ELR (cell line): ENCODE measurements around the gene PLCB1.

ENCODE experiments used
- DNase-seq: peaks from one replicate; pipeline ENCODE4 v3.0.0-alpha.2; 2015; ENCODE audit warnings: low read depth

Gene PLCB1

GRCh38 chr20:8507231-8507630 is 375.2 kb downstream of the PLCB1 start:
- no peak for DNase-seq

GRCh38 chr20:8509809-8510208 is 377.7 kb downstream of the PLCB1 start:
- no peak for DNase-seq

- DNase-seq = no peak
Observed at GRCh38 chr20:8510808-8511207, 378.7 kb downstream of the PLCB1 start.

- DNase-seq = no peak
Observed at GRCh38 chr20:8512003-8512402, 379.9 kb downstream of the PLCB1 start.

GRCh38 chr20:8515810-8516435 is 383.9 kb downstream of the PLCB1 start:
- no peak for DNase-seq

- DNase-seq = no peak
Observed at GRCh38 chr20:8518878-8519277, 386.8 kb downstream of the PLCB1 start.

- no peak for DNase-seq
Observed at GRCh38 chr20:8519887-8520286, 387.8 kb downstream of the PLCB1 start.

GRCh38 chr20:8522168-8522567 is 390.1 kb downstream of the PLCB1 start:
- no peak for DNase-seq

GRCh38 chr20:8523684-8524083 is 391.6 kb downstream of the PLCB1 start:
- DNase-seq = no peak

GRCh38 chr20:8524101-8525016 is 392.3 kb downstream of the PLCB1 start:
- no peak for DNase-seq

GRCh38 chr20:8525017-8525343 is 392.9 kb downstream of the PLCB1 start:
- DNase-seq = no peak

- no peak for DNase-seq
Observed at GRCh38 chr20:8526610-8527009, 394.5 kb downstream of the PLCB1 start.

- DNase-seq = peak; percentile 67
Observed at GRCh38 chr20:8527998-8528723, 396.1 kb downstream of the PLCB1 start.

GRCh38 chr20:8530022-8530421 is 398.0 kb downstream of the PLCB1 start:
- peak; percentile 3 for DNase-seq

GRCh38 chr20:8532169-8532568 is 400.1 kb downstream of the PLCB1 start:
- no peak for DNase-seq

GRCh38 chr20:8534368-8535160 is 402.5 kb downstream of the PLCB1 start:
- no peak for DNase-seq

GRCh38 chr20:8535403-8536261 is 403.6 kb downstream of the PLCB1 start:
- peak; percentile 42 for DNase-seq

GRCh38 chr20:8536262-8536618 is 404.2 kb downstream of the PLCB1 start:
- no peak for DNase-seq

- no peak for DNase-seq
Observed at GRCh38 chr20:8540466-8540865, 408.4 kb downstream of the PLCB1 start.

- DNase-seq = no peak
Observed at GRCh38 chr20:8542110-8542486, 410.0 kb downstream of the PLCB1 start.

- peak; percentile 50 for DNase-seq
Observed at GRCh38 chr20:8545212-8545611, 413.1 kb downstream of the PLCB1 start.
